ENCODE measurements around the gene TBC1D12. TPM values are rescaled to one million over a fixed set of nuclear protein-coding genes. Genes with fewer than 3 reads are reported as not detected.

Gene TBC1D12
- total and polyA plus RNA-seq, 7 donors: 5.5 to 24.4 (median 16.3) TPM

GRCh38 chr10:94462130-94462529, 59.8 kb downstream of the TBC1D12 start:
- no peak for TF ChIP-seq CTCF (IDR thresholded peaks at IDR 0.05)
- TF ChIP-seq POLR2AphosphoS5 (IDR thresholded peaks at IDR 0.05): no peak
- no peak for TF ChIP-seq EP300 (IDR thresholded peaks at IDR 0.05)
- TF ChIP-seq POLR2A (IDR thresholded peaks at IDR 0.05): no peak
- Histone ChIP-seq H3K4me1 (no peaks in the 10 kb centered on the region), H3K36me3 (peaks cover 0 to 9% (median 0%) of the 10 kb centered on the region in 4 donors), H3K4me3 (no peak overlapping the region), H3K9me3 (peaks cover 0 to 13% (median 2%) of the 10 kb centered on the region in 4 donors), H3K27ac (no peak overlapping the region), H3K27me3 (no peaks in the 10 kb centered on the region)
- intact Hi-C loops (cut with DNase I): no loop called here
- DNase-seq: no peak

GRCh38 chr10:94465684-94466083, 63.3 kb downstream of the TBC1D12 start:
- intact Hi-C loops (cut with DNase I): no loop called here
- Histone ChIP-seq H3K4me1 (no peaks in the 10 kb centered on the region), H3K4me3 (no peak overlapping the region), H3K9me3 (peaks cover 0 to 3% (median 0%) of the 10 kb centered on the region in 4 donors), H3K27me3 (no peaks in the 10 kb centered on the region), H3K27ac (no peak overlapping the region), H3K36me3 (no peaks in the 10 kb centered on the region)
- WGBS, 2 donors: 93 to 95% methylated on average over 15 of the region's 15 CpGs
- TF ChIP-seq EP300 (IDR thresholded peaks at IDR 0.05): no peak
- no peak for TF ChIP-seq POLR2A (IDR thresholded peaks at IDR 0.05)
- no peak for TF ChIP-seq CTCF (IDR thresholded peaks at IDR 0.05)
- no peak for TF ChIP-seq POLR2AphosphoS5 (IDR thresholded peaks at IDR 0.05)
- DNase-seq: no peak

- Histone ChIP-seq H3K36me3 (no peaks in the 10 kb centered on the region), H3K27me3 (no peaks in the 10 kb centered on the region), H3K4me3 (no peak overlapping the region), H3K4me1 (peaks cover 0 to 5% (median 0%) of the 10 kb centered on the region in 4 donors), H3K9me3 (peaks cover 0 to 9% (median 4%) of the 10 kb centered on the region in 4 donors), H3K27ac (no peak overlapping the region)
- TF ChIP-seq POLR2AphosphoS5 (IDR thresholded peaks at IDR 0.05): no peak
- no peak for TF ChIP-seq POLR2A (IDR thresholded peaks at IDR 0.05)
- TF ChIP-seq EP300 (IDR thresholded peaks at IDR 0.05): no peak
- DNase-seq: no peak
- intact Hi-C loops (cut with DNase I): no loop called here
Measured at GRCh38 chr10:94481410-94481809, 79.1 kb downstream of the TBC1D12 start.

- DNase-seq: no peak
- H3K4me3 ChIP-seq: no peak overlapping the region
- no peaks in the 10 kb centered on the region for H3K36me3 ChIP-seq
- H3K4me1 ChIP-seq: peaks cover 0 to under 1% (median 0%) of the 10 kb centered on the region in 4 donors
- no peak for TF ChIP-seq POLR2AphosphoS5 (IDR thresholded peaks at IDR 0.05)
- no peak for TF ChIP-seq POLR2A (IDR thresholded peaks at IDR 0.05)
- no peak for TF ChIP-seq EP300 (IDR thresholded peaks at IDR 0.05)
- no peak for TF ChIP-seq CTCF (IDR thresholded peaks at IDR 0.05)
- H3K27ac ChIP-seq: no peak overlapping the region
- H3K9me3 ChIP-seq: peaks cover 0 to 9% (median 4%) of the 10 kb centered on the region in 4 donors
- WGBS, 2 donors: 86 to 98% methylated on average over 4 of the region's 4 CpGs
- H3K27me3 ChIP-seq: no peaks in the 10 kb centered on the region
- intact Hi-C loops (cut with DNase I): no loop called here
Measured at GRCh38 chr10:94483970-94484369, 81.6 kb downstream of the TBC1D12 start.

- no peak for TF ChIP-seq POLR2A (IDR thresholded peaks at IDR 0.05)
- TF ChIP-seq CTCF (IDR thresholded peaks at IDR 0.05): no peak
- no peak for TF ChIP-seq EP300 (IDR thresholded peaks at IDR 0.05)
- no peak for TF ChIP-seq POLR2AphosphoS5 (IDR thresholded peaks at IDR 0.05)
Measured at GRCh38 chr10:94485094-94485493, 82.8 kb downstream of the TBC1D12 start.

More at GRCh38 chr10:94485094-94485493, 82.8 kb downstream of the TBC1D12 start:
- Histone ChIP-seq H3K36me3 (no peaks in the 10 kb centered on the region), H3K27me3 (no peaks in the 10 kb centered on the region), H3K27ac (no peak overlapping the region), H3K9me3 (peaks cover 0 to 9% (median 4%) of the 10 kb centered on the region in 4 donors), H3K4me1 (peaks cover 0 to 5% (median 2%) of the 10 kb centered on the region in 4 donors), H3K4me3 (no peak overlapping the region)
- no peak for DNase-seq
- 95 to 97% methylated on average over 1 of the region's 1 CpG for WGBS, 2 donors
- intact Hi-C loops (cut with DNase I): no loop called here
